SK-N-SH (cell line): ENCODE data around the gene FRMD6.

Experiments
- CTCF ChIP-seq: fragments of 200-600 bp; sonication (generic); IDR thresholded peaks from 2 replicates; pipeline ENCODE4 v1.6.1; 2017; ENCODE audit warnings: antibody characterized with exemption, mild to moderate bottlenecking, moderate library complexity
- EP300 ChIP-seq, 2 experiments: IDR thresholded peaks; 2 replicates each; pipeline versions ENCODE4 v1.4.0 to v1.6.1; 2012; ENCODE audit warnings: borderline replicate concordance in 1 of 2, low read depth in 1 of 2, low read length in 1 of 2
- GATA2 ChIP-seq: sonication (generic); formaldehyde crosslinking; IDR thresholded peaks from 2 replicates; pipeline ENCODE4 v1.5.0; 2020; ENCODE audit warnings: mild to moderate bottlenecking, missing genetic modification reagents
- POLR2AphosphoS5 ChIP-seq: IDR thresholded peaks from 2 replicates; pipeline ENCODE4 v1.6.1; 2012; ENCODE audit warnings: low read depth, low read length
- RAD21 ChIP-seq: IDR thresholded peaks from 2 replicates; pipeline ENCODE4 v1.6.1; 2012; ENCODE audit warnings: mild to moderate bottlenecking, low read length
- RFX5 ChIP-seq: IDR thresholded peaks from 2 replicates; pipeline ENCODE4 v1.6.1; 2012; ENCODE audit warnings: mild to moderate bottlenecking, improper control_type of control experiment, low read length
- TEAD4 ChIP-seq: IDR thresholded peaks from 2 replicates; pipeline ENCODE4 v1.4.0; 2012; ENCODE audit warnings: mild to moderate bottlenecking, borderline replicate concordance; ENCODE audit not compliant: insufficient read depth

- TF ChIP-seq EP300 (IDR thresholded peaks at IDR 0.05; ENCODE audit: borderline replicate concordance in 1 of 2, low read depth in 1 of 2, low read length in 1 of 2) (no peak), TEAD4 (no peak), POLR2AphosphoS5 (no peak), CTCF (no peak), GATA2 (CRISPR knock-in tag) (no peak), RAD21 (no peak), RFX5 (no peak)
These were observed 79.0 kb downstream of the FRMD6 start for GRCh38 chr14:51730684-51731083.
